Natural killer cell treated with Interleukin-12 subunit alpha and Interleukin-12 subunit beta and Interleukin-15 and Interleukin-18, amount 100 ng/mL, for 72 hours (primary cell): Measurements from ENCODE around the gene DOCK4. TPM values are rescaled to one million over a fixed set of nuclear protein-coding genes. Genes with fewer than 3 reads are reported as not detected.

Experiments
- ATAC-seq, 2 donors: fragments of 150-1000 bp; cut with Tn5 transposase in 1 of 2; sonication (Bioruptor Pico), chemical (Tn5 transposase) in 1 of 2; 2 replicates each; pipeline ENCODE4 v1.10.0; 2021
- DNase-seq: peaks from one replicate; pipeline ENCODE4 v3.0.0; 2022; ENCODE audit warnings: low spot score
- H3K27ac Mint-ChIP-seq, 2 donors: 1 replicate in 1 of 2; 2 replicates in 1 of 2; pipeline ENCODE4 v1.8.0; 2022; ENCODE audit warnings: mixed read lengths in 2 of 2, mild to moderate bottlenecking in 1 of 2, moderate library complexity in 1 of 2
- H3K27me3 Mint-ChIP-seq, 2 donors: 1 replicate in 1 of 2; 2 replicates in 1 of 2; pipeline ENCODE4 v1.8.0; 2022; ENCODE audit warnings: mixed read lengths in 2 of 2
- H3K36me3 Mint-ChIP-seq: one replicate; pipeline ENCODE4 v1.8.0; 2022; ENCODE audit warnings: mixed read lengths
- H3K4me1 Mint-ChIP-seq, 2 donors: 1 replicate in 1 of 2; 2 replicates in 1 of 2; pipeline ENCODE4 v1.8.0; 2022; ENCODE audit warnings: low read depth in 2 of 2, mixed read lengths in 2 of 2, mild to moderate bottlenecking in 1 of 2
- H3K4me3 Mint-ChIP-seq: one replicate; pipeline ENCODE4 v1.8.0; 2022; ENCODE audit warnings: mixed read lengths
- H3K9me3 Mint-ChIP-seq: 2 replicates; pipeline ENCODE4 v1.8.0; 2022; ENCODE audit warnings: mixed read lengths
- total RNA-seq, 2 donors: library from RNA; stranded (reverse); gene quantifications; one replicate each; pipeline ENCODE4 v1.2.3, GENCODE V29; 2022

Gene DOCK4
- total RNA-seq, 2 donors from 2014 or later = 1.8 to 3.3 TPM

- ATAC-seq (no peak), DNase-seq (no peak)
- Mint-ChIP-seq H3K4me3 (no peak overlapping the region), H3K36me3 (no peaks in the 10 kb centered on the region), H3K27ac (peak overlapping the region in 1 of 2 donors; percentile 76), H3K4me1 (peaks cover 10 to 19% of the 10 kb centered on the region in 2 donors), H3K27me3 (peaks cover 11 to 18% of the 10 kb centered on the region in 2 donors), H3K9me3 (peaks cover 5% of the 10 kb centered on the region)
Measured at GRCh38 chr7:112082306-112082705, 123.9 kb downstream of the DOCK4 start.

- Mint-ChIP-seq H3K4me3 (peak overlapping the region; percentile 32), H3K36me3 (no peaks in the 10 kb centered on the region), H3K27ac (peak overlapping the region; percentile 43 to 76), H3K9me3 (peaks cover 5% of the 10 kb centered on the region), H3K27me3 (peaks cover 11 to 17% of the 10 kb centered on the region in 2 donors), H3K4me1 (peaks cover 10 to 19% of the 10 kb centered on the region in 2 donors)
- DNase-seq (no peak), ATAC-seq (no peak)
Measured at GRCh38 chr7:112081778-112082177, 124.4 kb downstream of the DOCK4 start.

GRCh38 chr7:112080978-112081377 is 125.2 kb downstream of the DOCK4 start:
- Mint-ChIP-seq H3K27ac (peak overlapping the region; percentile 43 to 89), H3K9me3 (peaks cover 5% of the 10 kb centered on the region), H3K27me3 (peaks cover 11 to 17% of the 10 kb centered on the region in 2 donors), H3K4me1 (peaks cover 10 to 19% of the 10 kb centered on the region in 2 donors), H3K4me3 (peak overlapping the region; percentile 57), H3K36me3 (no peaks in the 10 kb centered on the region)
- DNase-seq (no peak), ATAC-seq (peak; percentile 28 to 59)

GRCh38 chr7:112080441-112080840 is 125.8 kb downstream of the DOCK4 start:
- Mint-ChIP-seq H3K27ac (peak overlapping the region; percentile 43 to 89), H3K9me3 (peaks cover 5% of the 10 kb centered on the region), H3K36me3 (no peaks in the 10 kb centered on the region), H3K4me3 (peak overlapping the region; percentile 57), H3K4me1 (peaks cover 10 to 19% of the 10 kb centered on the region in 2 donors), H3K27me3 (peaks cover 11 to 17% of the 10 kb centered on the region in 2 donors)
- DNase-seq = no peak
- peak; percentile 86 to 89 for ATAC-seq

GRCh38 chr7:112079673-112080072 is 126.5 kb downstream of the DOCK4 start:
- no peaks in the 10 kb centered on the region for H3K36me3 Mint-ChIP-seq
- peaks cover 14 to 17% of the 10 kb centered on the region in 2 donors for H3K27me3 Mint-ChIP-seq
- H3K4me1 Mint-ChIP-seq = peaks cover 10 to 19% of the 10 kb centered on the region in 2 donors

GRCh38 chr7:112079122-112079521 is 127.1 kb downstream of the DOCK4 start:
- H3K27ac Mint-ChIP-seq = no peak overlapping the region
- no peaks in the 10 kb centered on the region for H3K36me3 Mint-ChIP-seq
- H3K4me1 Mint-ChIP-seq = peaks cover 10 to 22% of the 10 kb centered on the region in 2 donors
- DNase-seq (no peak), ATAC-seq (no peak)
- peaks cover 14 to 17% of the 10 kb centered on the region in 2 donors for H3K27me3 Mint-ChIP-seq
- H3K4me3 Mint-ChIP-seq = no peak overlapping the region
- peaks cover 9% of the 10 kb centered on the region for H3K9me3 Mint-ChIP-seq

More at GRCh38 chr7:112079673-112080072, 126.5 kb downstream of the DOCK4 start:
- Mint-ChIP-seq H3K4me3 (no peak overlapping the region), H3K9me3 (peaks cover 8% of the 10 kb centered on the region), H3K27ac (no peak overlapping the region)
- DNase-seq (no peak), ATAC-seq (no peak)

GRCh38 chr7:112076324-112076723 is 129.9 kb downstream of the DOCK4 start:
- Mint-ChIP-seq H3K4me3 (no peak overlapping the region), H3K4me1 (peaks cover 10 to 16% of the 10 kb centered on the region in 2 donors), H3K27me3 (peaks cover 8% of the 10 kb centered on the region in 2 donors), H3K36me3 (no peaks in the 10 kb centered on the region), H3K27ac (no peak overlapping the region), H3K9me3 (peaks cover 4% of the 10 kb centered on the region)
- DNase-seq (no peak), ATAC-seq (no peak)

GRCh38 chr7:112074464-112074863 is 131.7 kb downstream of the DOCK4 start:
- ATAC-seq (no peak), DNase-seq (no peak)
- H3K27ac Mint-ChIP-seq = no peak overlapping the region
- peaks cover 0 to 5% of the 10 kb centered on the region in 2 donors for H3K4me1 Mint-ChIP-seq
- no peak overlapping the region for H3K4me3 Mint-ChIP-seq
- H3K9me3 Mint-ChIP-seq = peaks cover 10% of the 10 kb centered on the region
- H3K27me3 Mint-ChIP-seq = peaks cover 8 to 13% of the 10 kb centered on the region in 2 donors
- no peaks in the 10 kb centered on the region for H3K36me3 Mint-ChIP-seq

GRCh38 chr7:112073530-112073929 is 132.7 kb downstream of the DOCK4 start:
- H3K4me1 Mint-ChIP-seq = peaks cover 0 to 5% of the 10 kb centered on the region in 2 donors
- ATAC-seq (no peak), DNase-seq (no peak)
- H3K4me3 Mint-ChIP-seq = no peak overlapping the region
- H3K27me3 Mint-ChIP-seq = peaks cover 11 to 14% of the 10 kb centered on the region in 2 donors
- H3K36me3 Mint-ChIP-seq = no peaks in the 10 kb centered on the region
- H3K27ac Mint-ChIP-seq = no peak overlapping the region
- H3K9me3 Mint-ChIP-seq = peaks cover 12% of the 10 kb centered on the region

GRCh38 chr7:112072541-112073245 is 133.5 kb downstream of the DOCK4 start:
- Mint-ChIP-seq H3K36me3 (no peaks in the 10 kb centered on the region), H3K4me3 (no peak overlapping the region), H3K27me3 (peaks cover 10 to 11% of the 10 kb centered on the region in 2 donors), H3K9me3 (peaks cover 12% of the 10 kb centered on the region), H3K4me1 (peaks cover 0 to 5% of the 10 kb centered on the region in 2 donors), H3K27ac (no peak overlapping the region)
- no peak for DNase-seq
- no peak for ATAC-seq

- Mint-ChIP-seq H3K9me3 (peaks cover 12% of the 10 kb centered on the region), H3K36me3 (no peaks in the 10 kb centered on the region), H3K27ac (no peak overlapping the region), H3K4me3 (no peak overlapping the region), H3K27me3 (peaks cover 11 to 12% of the 10 kb centered on the region in 2 donors), H3K4me1 (peaks cover 0 to 5% of the 10 kb centered on the region in 2 donors)
- ATAC-seq = no peak
- no peak for DNase-seq
Measured at GRCh38 chr7:112071856-112072255, 134.3 kb downstream of the DOCK4 start.

GRCh38 chr7:112070674-112071256 is 135.4 kb downstream of the DOCK4 start:
- no peaks in the 10 kb centered on the region for H3K36me3 Mint-ChIP-seq
- no peak overlapping the region for H3K4me3 Mint-ChIP-seq
- ATAC-seq (no peak), DNase-seq (no peak)
- peaks cover 11 to 12% of the 10 kb centered on the region in 2 donors for H3K27me3 Mint-ChIP-seq
- no peak overlapping the region for H3K27ac Mint-ChIP-seq
- peaks cover 12% of the 10 kb centered on the region for H3K9me3 Mint-ChIP-seq
- peaks cover 0 to 5% of the 10 kb centered on the region in 2 donors for H3K4me1 Mint-ChIP-seq

- H3K27me3 Mint-ChIP-seq = peaks cover 10 to 11% of the 10 kb centered on the region in 2 donors
- H3K36me3 Mint-ChIP-seq = no peaks in the 10 kb centered on the region
- ATAC-seq = no peak
Measured at GRCh38 chr7:112069879-112070321, 136.3 kb downstream of the DOCK4 start.

GRCh38 chr7:112068967-112069366 is 137.2 kb downstream of the DOCK4 start:
- no peak overlapping the region for H3K27ac Mint-ChIP-seq
- DNase-seq (no peak), ATAC-seq (no peak)
- H3K4me3 Mint-ChIP-seq = no peak overlapping the region
- peaks cover 8 to 11% of the 10 kb centered on the region in 2 donors for H3K27me3 Mint-ChIP-seq
- H3K9me3 Mint-ChIP-seq = peaks cover 8% of the 10 kb centered on the region
- H3K4me1 Mint-ChIP-seq = no peaks in the 10 kb centered on the region
- H3K36me3 Mint-ChIP-seq = no peaks in the 10 kb centered on the region

More at GRCh38 chr7:112069879-112070321, 136.3 kb downstream of the DOCK4 start:
- Mint-ChIP-seq H3K4me1 (peaks cover 0 to 5% of the 10 kb centered on the region in 2 donors), H3K27ac (no peak overlapping the region), H3K4me3 (no peak overlapping the region), H3K9me3 (peaks cover 11% of the 10 kb centered on the region)
- DNase-seq = no peak
